ENCODE data around the gene LCN6. TPM values are rescaled to one million over a fixed set of nuclear protein-coding genes. Genes with fewer than 3 reads are reported as not detected.
"Not testable (repeated sequence)": the region's sequence is repeated elsewhere in the genome, so short reads cannot be mapped to it uniquely, and the experiment has no call there.

LCN6 gene, protein sequence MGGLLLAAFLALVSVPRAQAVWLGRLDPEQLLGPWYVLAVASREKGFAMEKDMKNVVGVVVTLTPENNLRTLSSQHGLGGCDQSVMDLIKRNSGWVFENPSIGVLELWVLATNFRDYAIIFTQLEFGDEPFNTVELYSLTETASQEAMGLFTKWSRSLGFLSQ
- total RNA-seq (10 to 100 TPM in 1 of 4 donors, 1 to 10 TPM in 3; 1.2 to 19.1 (median 8.1) TPM), polyA plus RNA-seq (1 to 10 TPM; 2.3 to 5.9 (median 4.2) TPM)

DNA sequence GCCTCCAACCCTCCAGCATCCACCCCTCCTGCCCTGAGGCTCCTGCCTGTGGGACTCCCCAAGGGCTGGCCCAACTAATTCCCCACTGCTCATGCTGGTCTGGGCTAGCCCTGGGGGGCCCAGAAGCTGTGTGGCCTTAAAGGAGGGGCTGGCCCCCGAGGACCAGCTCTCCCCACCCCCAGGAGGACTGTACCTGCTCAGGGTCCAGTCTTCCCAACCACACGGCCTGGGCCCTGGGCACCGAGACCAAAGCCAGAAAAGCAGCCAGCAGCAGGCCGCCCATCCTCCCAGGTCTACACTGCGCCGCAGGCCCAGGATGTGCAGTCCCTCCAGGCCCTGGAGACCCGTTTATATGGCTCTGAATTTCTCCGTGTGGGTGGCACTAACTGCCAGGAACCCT, at the start of gene LCN6:
Gene LCN6 (minus strand): TSS at position 325 of the 400 bp plus-strand sequence. CDS start 42 bp downstream, at position 283.
- no peaks in the 10 kb centered on the region for H3K4me1 ChIP-seq
- DNase-seq: no peak
- H3K4me3 ChIP-seq: no peak within 1 kb of the TSS
- TF ChIP-seq, protein P1, sequence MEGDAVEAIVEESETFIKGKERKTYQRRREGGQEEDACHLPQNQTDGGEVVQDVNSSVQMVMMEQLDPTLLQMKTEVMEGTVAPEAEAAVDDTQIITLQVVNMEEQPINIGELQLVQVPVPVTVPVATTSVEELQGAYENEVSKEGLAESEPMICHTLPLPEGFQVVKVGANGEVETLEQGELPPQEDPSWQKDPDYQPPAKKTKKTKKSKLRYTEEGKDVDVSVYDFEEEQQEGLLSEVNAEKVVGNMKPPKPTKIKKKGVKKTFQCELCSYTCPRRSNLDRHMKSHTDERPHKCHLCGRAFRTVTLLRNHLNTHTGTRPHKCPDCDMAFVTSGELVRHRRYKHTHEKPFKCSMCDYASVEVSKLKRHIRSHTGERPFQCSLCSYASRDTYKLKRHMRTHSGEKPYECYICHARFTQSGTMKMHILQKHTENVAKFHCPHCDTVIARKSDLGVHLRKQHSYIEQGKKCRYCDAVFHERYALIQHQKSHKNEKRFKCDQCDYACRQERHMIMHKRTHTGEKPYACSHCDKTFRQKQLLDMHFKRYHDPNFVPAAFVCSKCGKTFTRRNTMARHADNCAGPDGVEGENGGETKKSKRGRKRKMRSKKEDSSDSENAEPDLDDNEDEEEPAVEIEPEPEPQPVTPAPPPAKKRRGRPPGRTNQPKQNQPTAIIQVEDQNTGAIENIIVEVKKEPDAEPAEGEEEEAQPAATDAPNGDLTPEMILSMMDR (IDR thresholded peaks at IDR 0.05): no peak
- TF ChIP-seq POLR2A (IDR thresholded peaks at IDR 0.05) (no peak), EP300 (IDR thresholded peaks at IDR 0.05) (no peak), POLR2AphosphoS5 (IDR thresholded peaks at IDR 0.05) (no peak)
- peaks cover 0 to 5% (median 0%) of the 10 kb centered on the region in 4 donors for H3K9me3 ChIP-seq
- intact Hi-C loops (cut with DNase I): no loop called here
- H3K27ac ChIP-seq: no peak within 1 kb of the TSS
- no peaks in the 10 kb centered on the region for H3K36me3 ChIP-seq
- peaks cover 1 to 21% (median 16%) of the 10 kb centered on the region in 3 donors for H3K27me3 ChIP-seq
- 66 to 73% methylated on average over 8 of the region's 8 CpGs for WGBS, 2 donors

DNA sequence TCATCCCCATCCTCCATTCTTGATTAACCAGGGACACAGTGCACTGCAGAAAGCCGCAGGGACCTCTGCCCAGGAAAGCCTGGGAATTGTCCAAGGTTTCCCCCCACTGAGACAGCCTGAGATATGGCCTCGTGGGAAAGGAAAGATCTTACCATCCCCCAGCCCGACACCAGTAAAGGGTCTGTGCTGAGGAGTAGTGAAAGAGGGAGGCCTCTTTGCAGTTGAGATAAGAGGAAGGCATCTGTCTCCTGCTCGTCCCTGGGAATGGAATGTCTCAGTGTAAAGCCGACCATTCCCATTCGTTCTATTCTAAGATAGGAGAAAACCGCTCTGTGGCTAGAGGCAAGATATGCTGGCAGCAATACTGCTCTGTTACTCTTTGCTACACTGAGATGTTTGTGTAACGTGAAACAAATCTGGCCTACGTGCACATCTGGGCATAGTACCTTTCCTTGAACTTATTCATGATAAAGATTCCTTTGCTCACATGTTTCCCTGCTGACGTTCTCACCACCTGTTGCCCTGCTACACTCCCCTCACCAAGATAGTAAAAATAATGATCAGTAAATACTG, 48.5 kb upstream of the LCN6 start:
- H3K4me3 ChIP-seq; H3K27ac ChIP-seq; DNase-seq; H3K9me3 ChIP-seq; intact Hi-C loops (cut with DNase I); H3K36me3 ChIP-seq: not testable (repeated sequence)
- Histone ChIP-seq H3K27me3 (peaks cover 40 to 62% (median 49%) of the 10 kb centered on the region in 3 donors), H3K4me1 (peaks cover 0 to 30% (median 26%) of the 10 kb centered on the region in 4 donors)
- 12 to 22% methylated on average over 10 of the region's 10 CpGs for WGBS, 2 donors

DNA sequence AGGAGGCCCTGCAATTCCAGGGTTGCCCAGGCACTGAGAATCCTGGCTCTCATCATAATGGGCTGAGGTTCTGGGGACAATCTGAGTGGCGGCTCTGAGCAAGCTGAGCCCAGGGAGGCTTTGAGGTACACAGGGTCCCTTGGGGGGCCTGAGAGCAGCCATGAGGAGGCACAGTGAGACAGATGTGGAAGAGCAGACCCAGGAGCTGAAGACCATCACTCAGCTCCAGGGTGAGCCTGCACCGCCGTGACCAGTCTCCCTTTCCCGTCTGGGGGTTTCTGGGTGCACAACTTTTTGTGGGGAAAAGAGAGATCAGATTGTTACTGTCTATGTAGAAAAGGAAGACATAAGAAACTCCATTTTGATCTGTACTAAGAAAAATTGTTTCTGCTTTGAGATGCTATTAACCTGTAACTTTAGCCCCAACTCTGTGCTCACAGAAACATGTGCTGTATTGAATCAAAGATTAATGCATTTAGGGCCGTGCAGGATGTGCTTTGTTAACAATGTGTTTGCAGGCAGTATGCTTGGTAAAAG, 48.0 kb upstream of the LCN6 start, which contains the start of gene CCDC183:
Gene CCDC183 (plus strand): TSS at position 101 of the 537 bp plus-strand sequence. CDS start 60 bp downstream, at position 161.
- Histone ChIP-seq H3K9me3 (no peaks in the 10 kb centered on the region), H3K4me1 (peaks cover 0 to 35% (median 31%) of the 10 kb centered on the region in 4 donors), H3K27ac (no peak within 1 kb of the TSS), H3K27me3 (peaks cover 37 to 57% (median 43%) of the 10 kb centered on the region in 3 donors), H3K4me3 (no peak within 1 kb of the TSS), H3K36me3 (no peaks in the 10 kb centered on the region)
- WGBS, 2 donors: 41 to 53% methylated on average over 5 of the region's 5 CpGs
- DNase-seq: no peak
- no peak for TF ChIP-seq POLR2AphosphoS5 (IDR thresholded peaks at IDR 0.05)
- no peak for TF ChIP-seq POLR2A (IDR thresholded peaks at IDR 0.05)
- TF ChIP-seq, protein P1 (IDR thresholded peaks at IDR 0.05): no peak
- TF ChIP-seq EP300 (IDR thresholded peaks at IDR 0.05): no peak
- intact Hi-C loops (cut with DNase I): no loop called here

DNA sequence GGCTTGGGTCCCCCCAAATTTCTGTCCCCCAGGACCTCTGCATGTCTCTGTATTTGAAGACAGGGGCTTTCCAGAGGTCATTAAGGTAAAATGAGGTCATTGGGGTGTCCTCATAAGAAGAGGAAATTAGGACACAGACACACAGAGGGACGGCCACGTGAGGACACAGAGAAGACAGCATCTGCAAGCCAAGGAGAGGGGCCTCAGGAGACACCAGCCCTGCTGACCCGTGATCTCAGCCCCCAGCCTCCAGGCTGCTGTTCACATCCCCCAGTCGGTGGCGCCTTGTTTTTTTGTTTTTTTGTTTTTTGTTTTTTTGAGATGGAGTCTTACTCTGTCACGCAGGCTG, 46.6 kb upstream of the LCN6 start:
- Histone ChIP-seq H3K9me3 (no peaks in the 10 kb centered on the region), H3K36me3 (no peaks in the 10 kb centered on the region), H3K4me1 (peaks cover 0 to 27% (median 26%) of the 10 kb centered on the region in 4 donors), H3K4me3 (no peak overlapping the region), H3K27ac (no peak overlapping the region), H3K27me3 (peaks cover 24 to 44% (median 30%) of the 10 kb centered on the region in 3 donors)
- intact Hi-C loops (cut with DNase I): loop anchor here (5.0 kb wide), 2 partner anchors 72 to 92 kb away; partner anchors contain the start of genes EDF1 and TRAF2
- TF ChIP-seq POLR2A (IDR thresholded peaks at IDR 0.05): no peak
- no peak for TF ChIP-seq EP300 (IDR thresholded peaks at IDR 0.05)
- TF ChIP-seq, protein P1 (IDR thresholded peaks at IDR 0.05): no peak
- TF ChIP-seq POLR2AphosphoS5 (IDR thresholded peaks at IDR 0.05): no peak
- no peak for DNase-seq
- 71 to 80% methylated on average over 6 of the region's 6 CpGs for WGBS, 2 donors

DNA sequence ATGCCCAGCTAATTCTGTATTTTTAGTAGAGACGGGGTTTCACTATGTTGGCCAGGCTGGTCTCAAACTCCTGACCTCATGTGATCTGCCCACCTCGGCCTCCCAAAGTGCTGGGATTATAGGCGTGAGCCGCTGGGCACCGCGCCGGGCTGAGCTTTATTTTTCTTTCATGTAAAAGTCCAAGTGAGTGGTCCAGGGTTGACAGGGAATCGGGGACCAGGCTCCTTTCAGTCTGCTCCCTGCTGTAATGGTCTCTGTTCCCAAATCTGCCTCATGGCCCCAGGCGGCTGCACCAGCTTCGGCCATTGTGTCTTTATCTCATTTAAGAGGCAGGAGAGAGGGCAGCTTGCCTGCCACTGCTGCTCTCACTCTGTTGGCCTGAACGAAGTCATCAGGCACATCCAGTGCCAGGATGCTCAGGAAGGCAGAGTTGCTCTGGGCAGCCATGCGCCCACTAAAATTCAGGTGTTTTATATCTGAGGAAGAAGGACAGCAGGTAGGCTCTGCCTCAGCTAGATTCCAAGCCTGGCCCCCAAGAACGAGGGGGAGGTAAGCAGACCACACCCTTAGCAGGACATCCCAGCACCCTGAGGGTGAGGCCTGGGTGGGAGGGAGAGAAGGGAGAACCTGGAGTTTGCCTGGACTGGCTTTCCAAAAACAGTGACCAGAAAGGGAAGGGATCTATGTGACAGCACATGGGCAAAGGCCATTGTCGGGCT, 46.1 kb upstream of the LCN6 start:
- WGBS, 2 donors: 80 to 88% methylated on average over 14 of the region's 14 CpGs

More for the DNA sequence above, 46.1 kb upstream of the LCN6 start:
- H3K36me3 ChIP-seq: no peaks in the 10 kb centered on the region
- H3K4me1 ChIP-seq: peaks cover 0 to 23% (median 22%) of the 10 kb centered on the region in 4 donors
- no peak for DNase-seq
- peaks cover 18 to 38% (median 25%) of the 10 kb centered on the region in 3 donors for H3K27me3 ChIP-seq
- no peak overlapping the region for H3K27ac ChIP-seq
- intact Hi-C loops (cut with DNase I): loop anchor here (5.0 kb wide), 2 partner anchors 73 to 93 kb away; partner anchors contain the start of genes EDF1 and TRAF2
- H3K9me3 ChIP-seq: no peaks in the 10 kb centered on the region
- H3K4me3 ChIP-seq: no peak overlapping the region
- TF ChIP-seq POLR2A (IDR thresholded peaks at IDR 0.05) (no peak), EP300 (IDR thresholded peaks at IDR 0.05) (no peak), POLR2AphosphoS5 (IDR thresholded peaks at IDR 0.05) (no peak)
- TF ChIP-seq, protein P1 (IDR thresholded peaks at IDR 0.05): no peak
